ENCODE results near the gene PDE4B.
A peak's percentile ranks its signal among the peaks of the same experiment; 100 is the strongest.

Gene PDE4B

GRCh38 chr1:66353257-66353656 lies 560.6 kb downstream of the PDE4B start:
- no peak for TF ChIP-seq CTCF (conservative IDR thresholded peaks at IDR 0.05)
- peak overlapping the region; percentile 51 for H3K27ac ChIP-seq

GRCh38 chr1:66354311-66355201 lies 561.9 kb downstream of the PDE4B start:
- H3K27ac ChIP-seq: no peak overlapping the region
- no peak for TF ChIP-seq CTCF (conservative IDR thresholded peaks at IDR 0.05)

GRCh38 chr1:66355756-66356155 lies 563.1 kb downstream of the PDE4B start:
- no peak for TF ChIP-seq CTCF (conservative IDR thresholded peaks at IDR 0.05)
- H3K27ac ChIP-seq: no peak overlapping the region

- no peak overlapping the region for H3K27ac ChIP-seq
- no peak for TF ChIP-seq CTCF (conservative IDR thresholded peaks at IDR 0.05)
These were observed 563.9 kb downstream of the PDE4B start for GRCh38 chr1:66356605-66357004.

GRCh38 chr1:66357021-66357420 lies 564.3 kb downstream of the PDE4B start:
- TF ChIP-seq CTCF (conservative IDR thresholded peaks at IDR 0.05): no peak

GRCh38 chr1:66357478-66358197 lies 564.9 kb downstream of the PDE4B start:
- no peak for TF ChIP-seq CTCF (conservative IDR thresholded peaks at IDR 0.05)
- H3K27ac ChIP-seq: no peak overlapping the region

More at GRCh38 chr1:66357021-66357420, 564.3 kb downstream of the PDE4B start:
- H3K27ac ChIP-seq: no peak overlapping the region

GRCh38 chr1:66359269-66359668 lies 566.6 kb downstream of the PDE4B start:
- no peak overlapping the region for H3K27ac ChIP-seq
- TF ChIP-seq CTCF (conservative IDR thresholded peaks at IDR 0.05): no peak

Data from VCaP (cell line).